ENCODE measurements around the gene LIN52. TPM values are rescaled to one million over a fixed set of nuclear protein-coding genes. Genes with fewer than 3 reads are reported as not detected.
A peak's percentile ranks its signal among the peaks of the same experiment; 100 is the strongest.

Gene LIN52
- total and polyA plus RNA-seq, 2 of the 13 experiments (the other 11 are each of a cell fraction or from before 2014, with no cell fraction given): 11.4 to 23.3 TPM

GRCh38 chr14:74141703-74142102 is 56.9 kb downstream of the LIN52 start (continued):
- TF ChIP-seq, protein P1, sequence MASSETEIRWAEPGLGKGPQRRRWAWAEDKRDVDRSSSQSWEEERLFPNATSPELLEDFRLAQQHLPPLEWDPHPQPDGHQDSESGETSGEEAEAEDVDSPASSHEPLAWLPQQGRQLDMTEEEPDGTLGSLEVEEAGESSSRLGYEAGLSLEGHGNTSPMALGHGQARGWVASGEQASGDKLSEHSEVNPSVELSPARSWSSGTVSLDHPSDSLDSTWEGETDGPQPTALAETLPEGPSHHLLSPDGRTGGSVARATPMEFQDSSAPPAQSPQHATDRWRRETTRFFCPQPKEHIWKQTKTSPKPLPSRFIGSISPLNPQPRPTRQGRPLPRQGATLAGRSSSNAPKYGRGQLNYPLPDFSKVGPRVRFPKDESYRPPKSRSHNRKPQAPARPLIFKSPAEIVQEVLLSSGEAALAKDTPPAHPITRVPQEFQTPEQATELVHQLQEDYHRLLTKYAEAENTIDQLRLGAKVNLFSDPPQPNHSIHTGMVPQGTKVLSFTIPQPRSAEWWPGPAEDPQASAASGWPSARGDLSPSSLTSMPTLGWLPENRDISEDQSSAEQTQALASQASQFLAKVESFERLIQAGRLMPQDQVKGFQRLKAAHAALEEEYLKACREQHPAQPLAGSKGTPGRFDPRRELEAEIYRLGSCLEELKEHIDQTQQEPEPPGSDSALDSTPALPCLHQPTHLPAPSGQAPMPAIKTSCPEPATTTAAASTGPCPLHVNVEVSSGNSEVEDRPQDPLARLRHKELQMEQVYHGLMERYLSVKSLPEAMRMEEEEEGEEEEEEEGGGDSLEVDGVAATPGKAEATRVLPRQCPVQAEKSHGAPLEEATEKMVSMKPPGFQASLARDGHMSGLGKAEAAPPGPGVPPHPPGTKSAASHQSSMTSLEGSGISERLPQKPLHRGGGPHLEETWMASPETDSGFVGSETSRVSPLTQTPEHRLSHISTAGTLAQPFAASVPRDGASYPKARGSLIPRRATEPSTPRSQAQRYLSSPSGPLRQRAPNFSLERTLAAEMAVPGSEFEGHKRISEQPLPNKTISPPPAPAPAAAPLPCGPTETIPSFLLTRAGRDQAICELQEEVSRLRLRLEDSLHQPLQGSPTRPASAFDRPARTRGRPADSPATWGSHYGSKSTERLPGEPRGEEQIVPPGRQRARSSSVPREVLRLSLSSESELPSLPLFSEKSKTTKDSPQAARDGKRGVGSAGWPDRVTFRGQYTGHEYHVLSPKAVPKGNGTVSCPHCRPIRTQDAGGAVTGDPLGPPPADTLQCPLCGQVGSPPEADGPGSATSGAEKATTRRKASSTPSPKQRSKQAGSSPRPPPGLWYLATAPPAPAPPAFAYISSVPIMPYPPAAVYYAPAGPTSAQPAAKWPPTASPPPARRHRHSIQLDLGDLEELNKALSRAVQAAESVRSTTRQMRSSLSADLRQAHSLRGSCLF (CRISPR knock-in tag; IDR thresholded peaks at IDR 0.05; ENCODE audit: borderline replicate concordance): no peak
- TF ChIP-seq CBFB (CRISPR knock-in tag; IDR thresholded peaks at IDR 0.05): no peak
- no peak for TF ChIP-seq SP4 (CRISPR knock-in tag; IDR thresholded peaks at IDR 0.05)
- no peak for TF ChIP-seq ZMAT3 (CRISPR knock-in tag; conservative IDR thresholded peaks at IDR 0.05)

- in situ Hi-C loops (cut with HindIII; ENCODE audit: extremely low pct_ligation_motif_present, low pct_unique_long_range_greater_than_20kb): no loop called here
- FAIRE-seq: no peak
- ChIA-PET POLR2A (no interaction called here), CTCF (ENCODE audit: low intra/inter-chr PET ratio, low total read pairs) (no interaction called here)
- Histone ChIP-seq H3K9ac (ENCODE audit: insufficient read depth, low read depth, low read length) (no peak overlapping the region), H3K4me3 (replicated peaks in 1 of 3; ENCODE audit: insufficient read depth in 1 of 3, low read depth in 2 of 3, low read length in 3 of 3) (no peak overlapping the region), H3K27ac (ENCODE audit: extremely low read length, insufficient read depth, low read length) (peak overlapping the region; percentile 48), H3K9me3 (ENCODE audit: low read length) (no peaks in the 10 kb centered on the region), H3K4me2 (ENCODE audit: low read depth, low read length) (no peak overlapping the region), H3K79me2 (ENCODE audit: insufficient read depth, low read length) (no peaks in the 10 kb centered on the region), H3K36me3 (replicated peaks in 1 of 2; ENCODE audit: control insufficient read depth in 1 of 2, insufficient read depth in 2 of 2, low read length in 2 of 2) (no peaks in the 10 kb centered on the region), H3K27me3 (ENCODE audit: control insufficient read depth in 1 of 2, insufficient read depth in 2 of 2, low read length in 2 of 2) (no peaks in the 10 kb centered on the region), H3K4me1 (ENCODE audit: insufficient read depth, low read length) (peaks cover 40% of the 10 kb centered on the region), H2AFZ (ENCODE audit: low read length) (no peak overlapping the region), H4K20me1 (ENCODE audit: insufficient read depth, low read length) (no peaks in the 10 kb centered on the region)
- WGBS (ENCODE audit: low lambda C conversion rate): 79% methylated on average over 4 of the region's 4 CpGs
- BruUV-seq (replicated peaks): no TSS peak
- intact Hi-C loops (cut with micrococcal nuclease; ENCODE audit: unreplicated experiment): no loop called here
- ATAC-seq: no peak
- no peak for DNase-seq (ENCODE audit: low spot score)
- 0 out of 2 replicates have a peak, but pooled peaks have one; percentile 14 for TF ChIP-seq HNF4G (IDR thresholded peaks at IDR 0.05; ENCODE audit: borderline replicate concordance, low read depth, low read length)
- TF ChIP-seq HNF4G (CRISPR knock-in tag; IDR thresholded peaks at IDR 0.05; ENCODE audit: borderline replicate concordance, low read depth): no peak
- peak; percentile 76; the same call in 1 of the 2 replicates for TF ChIP-seq ZNF644 (CRISPR knock-in tag; IDR thresholded peaks at IDR 0.05; ENCODE audit: low read depth)
- TF ChIP-seq ZSCAN30 (CRISPR knock-in tag; IDR thresholded peaks at IDR 0.05): no peak
- TF ChIP-seq, protein P2, sequence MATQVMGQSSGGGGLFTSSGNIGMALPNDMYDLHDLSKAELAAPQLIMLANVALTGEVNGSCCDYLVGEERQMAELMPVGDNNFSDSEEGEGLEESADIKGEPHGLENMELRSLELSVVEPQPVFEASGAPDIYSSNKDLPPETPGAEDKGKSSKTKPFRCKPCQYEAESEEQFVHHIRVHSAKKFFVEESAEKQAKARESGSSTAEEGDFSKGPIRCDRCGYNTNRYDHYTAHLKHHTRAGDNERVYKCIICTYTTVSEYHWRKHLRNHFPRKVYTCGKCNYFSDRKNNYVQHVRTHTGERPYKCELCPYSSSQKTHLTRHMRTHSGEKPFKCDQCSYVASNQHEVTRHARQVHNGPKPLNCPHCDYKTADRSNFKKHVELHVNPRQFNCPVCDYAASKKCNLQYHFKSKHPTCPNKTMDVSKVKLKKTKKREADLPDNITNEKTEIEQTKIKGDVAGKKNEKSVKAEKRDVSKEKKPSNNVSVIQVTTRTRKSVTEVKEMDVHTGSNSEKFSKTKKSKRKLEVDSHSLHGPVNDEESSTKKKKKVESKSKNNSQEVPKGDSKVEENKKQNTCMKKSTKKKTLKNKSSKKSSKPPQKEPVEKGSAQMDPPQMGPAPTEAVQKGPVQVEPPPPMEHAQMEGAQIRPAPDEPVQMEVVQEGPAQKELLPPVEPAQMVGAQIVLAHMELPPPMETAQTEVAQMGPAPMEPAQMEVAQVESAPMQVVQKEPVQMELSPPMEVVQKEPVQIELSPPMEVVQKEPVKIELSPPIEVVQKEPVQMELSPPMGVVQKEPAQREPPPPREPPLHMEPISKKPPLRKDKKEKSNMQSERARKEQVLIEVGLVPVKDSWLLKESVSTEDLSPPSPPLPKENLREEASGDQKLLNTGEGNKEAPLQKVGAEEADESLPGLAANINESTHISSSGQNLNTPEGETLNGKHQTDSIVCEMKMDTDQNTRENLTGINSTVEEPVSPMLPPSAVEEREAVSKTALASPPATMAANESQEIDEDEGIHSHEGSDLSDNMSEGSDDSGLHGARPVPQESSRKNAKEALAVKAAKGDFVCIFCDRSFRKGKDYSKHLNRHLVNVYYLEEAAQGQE (IDR thresholded peaks at IDR 0.05; ENCODE audit: borderline replicate concordance in 1 of 2, low read depth in 1 of 2, low read length in 2 of 2): peak in 1 of 2 experiments; percentile 37; a peak in 1 of 4 replicates
- no peak for TF ChIP-seq MAF1 (CRISPR knock-in tag; IDR thresholded peaks at IDR 0.05; ENCODE audit: borderline replicate concordance)
- TF ChIP-seq TEAD2 (CRISPR knock-in tag; IDR thresholded peaks at IDR 0.05): no peak
- no peak for TF ChIP-seq ATF5 (CRISPR knock-in tag; IDR thresholded peaks at IDR 0.05; ENCODE audit: low read depth)
- TF ChIP-seq U2AF2 (IDR thresholded peaks at IDR 0.05; ENCODE audit: low read depth, low read length): no peak
These were observed 57.8 kb downstream of the LIN52 start for GRCh38 chr14:74142523-74142922.

Measured in HepG2 (cell line).